ENCODE measurements around the gene P2RY1.

- no peak for TF ChIP-seq EZH2 (IDR thresholded peaks at IDR 0.05; ENCODE audit: low read depth)
- no peak for TF ChIP-seq CTCF (conservative IDR thresholded peaks at IDR 0.05)
Observed at GRCh38 chr3:152860736-152861135, 25.8 kb downstream of the P2RY1 start.

All from PC-9 (cell line).